ENCODE measurements around the gene FAF1.

FAF1 gene

DNA sequence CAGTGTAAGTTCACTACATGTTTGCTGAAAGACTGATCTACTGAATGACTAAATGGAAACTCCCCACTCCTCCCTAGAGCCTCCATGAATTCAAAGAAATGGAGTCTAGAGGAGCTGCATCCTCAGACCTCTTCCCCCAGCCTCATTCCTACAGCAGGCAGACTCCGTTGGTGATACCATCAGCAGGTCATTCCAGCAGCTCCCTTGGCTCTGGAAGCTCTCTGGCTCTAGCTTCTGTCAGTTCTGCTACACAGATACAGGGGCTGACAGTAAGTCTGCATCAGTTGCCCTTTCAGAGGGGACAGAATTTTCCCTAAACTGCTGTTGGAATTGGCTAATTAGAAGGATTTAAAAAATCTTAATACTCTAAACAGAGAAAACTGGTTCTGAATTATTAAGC is 505.2 kb downstream of the FAF1 start:
- no peak for DNase-seq (ENCODE audit: extremely low read depth in 1 of 2, low read depth in 1 of 2)

DNA sequence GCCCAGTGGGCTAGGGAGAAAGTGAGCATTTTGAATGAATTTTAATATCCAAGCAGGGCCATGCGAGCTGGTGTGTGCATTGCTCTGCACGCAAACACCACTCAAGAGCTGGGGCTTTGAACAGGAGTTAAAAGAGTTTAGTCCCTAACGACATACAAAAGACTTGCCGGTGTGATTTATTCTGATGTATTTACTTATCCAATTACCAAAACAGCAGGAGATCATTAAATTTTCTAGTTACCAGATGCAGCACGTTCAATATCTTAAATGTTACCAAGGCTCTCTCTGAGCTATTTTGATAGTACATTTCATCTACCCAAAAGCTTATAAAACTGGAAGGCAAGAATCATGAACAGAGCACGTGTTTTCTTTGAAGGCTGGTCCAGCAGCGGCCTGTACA is 506.8 kb downstream of the FAF1 start:
- DNase-seq (ENCODE audit: extremely low read depth in 1 of 2, low read depth in 1 of 2) = no peak

DNA sequence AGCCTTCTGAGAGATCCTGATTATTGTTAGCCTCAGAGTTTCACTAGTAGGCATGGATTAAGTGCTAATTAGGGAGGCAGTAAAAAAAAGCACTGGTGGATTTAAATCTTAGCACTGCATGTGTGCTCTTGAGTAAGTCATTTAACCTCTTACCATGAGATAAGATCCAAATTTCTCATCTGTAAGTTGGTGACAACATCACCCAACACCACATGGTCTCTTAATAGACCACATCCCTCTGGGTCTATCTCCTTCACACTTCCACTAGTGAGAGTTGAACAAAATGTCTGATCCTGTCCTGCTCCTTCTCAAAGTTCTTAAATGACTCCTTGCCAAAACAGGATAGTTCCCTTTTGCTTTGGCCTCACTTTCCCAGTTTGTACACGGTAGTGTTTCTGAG is 507.4 kb downstream of the FAF1 start:
- no peak for DNase-seq (ENCODE audit: extremely low read depth in 1 of 2, low read depth in 1 of 2)

DNA sequence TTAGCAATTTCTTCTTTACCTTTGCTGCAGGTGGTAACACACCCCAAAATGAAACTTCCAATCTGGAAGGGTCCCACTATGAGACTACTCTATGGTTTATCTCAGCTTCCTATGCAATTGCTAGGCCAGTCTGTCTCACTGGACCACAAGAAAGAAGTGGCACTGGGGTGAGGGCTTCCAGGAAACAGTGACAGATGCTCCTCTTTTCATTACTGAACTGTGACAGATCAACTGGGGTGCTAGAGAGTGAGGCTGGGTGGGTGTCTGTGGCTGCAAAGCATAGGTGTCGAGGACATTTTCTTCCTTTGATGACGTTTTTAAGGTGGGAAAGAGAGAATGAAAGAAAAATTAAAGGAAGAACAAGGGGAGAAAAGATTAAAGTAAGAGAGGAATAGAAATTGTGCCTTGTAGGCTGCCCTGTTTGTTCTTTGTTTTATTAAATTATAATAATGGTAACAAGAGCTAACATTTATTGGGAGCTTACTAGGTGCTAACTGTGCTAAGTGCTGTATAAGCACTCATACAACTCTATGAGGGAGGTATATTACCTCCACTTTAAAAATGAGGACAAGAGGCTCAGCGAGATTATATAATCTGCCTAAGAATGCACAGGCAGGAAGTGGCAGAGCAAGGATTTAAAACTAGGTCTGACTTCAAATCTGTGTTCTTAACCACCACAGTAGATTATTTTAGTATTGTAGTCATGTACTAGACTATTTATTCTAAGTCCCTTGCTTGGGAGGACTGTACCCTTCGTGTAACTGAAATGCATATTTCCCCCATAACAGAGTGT is 509.0 kb downstream of the FAF1 start:
- DNase-seq (ENCODE audit: extremely low read depth in 1 of 2, low read depth in 1 of 2) = no peak

DNA sequence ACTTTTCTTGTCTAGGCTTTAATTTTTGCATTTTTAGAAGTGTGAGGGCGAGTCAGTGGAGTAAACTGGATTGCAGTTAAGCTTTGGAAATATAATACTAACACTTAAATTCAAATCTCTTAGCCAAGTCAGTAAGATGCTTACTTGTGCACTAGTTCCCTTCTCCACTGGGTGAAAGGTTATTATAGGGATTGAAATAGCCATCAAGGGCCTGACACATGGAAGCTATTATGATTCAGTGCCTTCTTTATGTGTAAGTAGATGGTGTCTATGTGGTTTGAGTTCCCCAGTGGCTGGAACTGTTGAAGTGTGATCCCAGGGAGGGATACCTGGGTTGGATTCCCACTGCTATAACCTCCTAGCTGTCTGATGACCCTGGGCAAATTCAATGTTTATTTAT is 512.1 kb downstream of the FAF1 start:
- DNase-seq (ENCODE audit: extremely low read depth in 1 of 2, low read depth in 1 of 2) = no peak

DNA sequence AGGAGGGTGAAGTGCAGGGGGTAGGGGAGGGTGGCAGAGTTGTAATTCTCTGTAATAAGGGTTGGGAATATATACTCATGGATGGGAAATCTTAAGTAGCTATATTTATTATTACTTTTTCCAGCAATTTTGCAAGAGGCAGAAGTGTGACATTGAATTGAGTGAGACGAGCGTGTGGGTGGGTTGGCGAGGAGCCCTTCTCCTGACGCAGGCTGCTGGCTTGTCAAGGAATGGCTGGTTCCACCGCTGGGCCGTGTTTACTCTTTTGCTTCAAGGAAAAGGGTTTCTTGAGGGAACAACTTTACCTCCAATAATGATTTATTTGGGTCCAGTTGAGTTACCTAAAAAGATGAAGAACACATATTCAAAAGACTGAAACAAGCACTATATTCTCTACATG is 518.9 kb downstream of the FAF1 start:
- no peak for DNase-seq (ENCODE audit: extremely low read depth in 1 of 2, low read depth in 1 of 2)

DNA sequence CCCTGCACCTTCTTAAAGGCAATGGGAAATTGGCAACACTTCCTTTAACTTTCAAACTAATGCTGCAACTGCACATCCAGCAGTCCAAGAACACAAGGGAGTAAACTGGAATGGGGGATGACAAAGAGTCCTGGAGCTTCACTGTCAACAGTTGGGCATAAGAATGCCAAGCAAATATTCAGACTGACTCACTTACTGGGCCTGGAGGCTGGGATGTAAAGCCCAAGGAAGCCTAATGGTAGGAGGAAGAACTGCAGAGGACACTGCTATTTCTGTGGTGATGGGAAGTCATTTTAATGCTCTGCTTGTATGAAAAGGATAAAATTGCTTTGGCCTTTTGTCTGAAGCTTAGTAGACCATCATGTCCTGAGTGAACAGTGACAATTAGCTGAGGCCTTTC is 521.1 kb downstream of the FAF1 start:
- no peak for DNase-seq (ENCODE audit: extremely low read depth in 1 of 2, low read depth in 1 of 2)

DNA sequence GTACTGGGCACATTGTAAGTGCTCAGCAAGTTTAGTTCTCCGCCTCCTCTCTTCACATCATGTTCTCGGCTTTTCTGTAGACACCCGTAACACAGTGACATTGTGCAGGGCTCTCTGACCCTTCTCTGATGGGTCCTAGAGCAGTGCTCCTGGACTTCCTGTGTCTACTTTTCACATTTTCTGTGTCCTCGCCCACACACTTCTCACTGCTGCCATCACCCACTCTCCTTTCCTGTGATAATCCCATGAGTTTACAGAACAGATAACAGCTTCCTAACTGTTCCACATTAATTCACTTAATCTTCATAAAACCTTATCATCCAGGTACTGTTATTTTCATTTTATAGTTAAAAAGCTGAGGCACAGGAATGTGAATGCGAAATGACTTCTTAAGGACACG is 523.6 kb downstream of the FAF1 start:
- no peak for DNase-seq (ENCODE audit: extremely low read depth in 1 of 2, low read depth in 1 of 2)

DNA sequence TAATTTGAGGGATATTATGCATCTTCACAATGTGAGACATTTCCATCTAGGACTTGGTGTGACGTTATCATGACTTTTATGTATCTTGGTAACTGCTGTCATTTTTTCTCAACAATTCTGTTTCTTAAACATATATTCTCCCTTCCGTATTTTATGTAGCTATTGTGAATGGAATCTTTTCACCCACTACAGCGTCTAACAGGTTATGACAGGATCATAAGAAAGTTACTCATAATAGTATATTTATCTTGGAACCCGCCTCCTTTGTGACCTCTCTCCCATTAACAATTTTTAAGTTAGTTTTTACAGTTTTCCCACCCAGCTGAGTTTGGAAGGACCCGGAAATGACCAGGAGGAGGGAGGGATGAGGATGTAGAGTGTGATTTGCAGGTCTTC is 530.1 kb downstream of the FAF1 start:
- DNase-seq (ENCODE audit: extremely low read depth in 1 of 2, low read depth in 1 of 2) = no peak

DNA sequence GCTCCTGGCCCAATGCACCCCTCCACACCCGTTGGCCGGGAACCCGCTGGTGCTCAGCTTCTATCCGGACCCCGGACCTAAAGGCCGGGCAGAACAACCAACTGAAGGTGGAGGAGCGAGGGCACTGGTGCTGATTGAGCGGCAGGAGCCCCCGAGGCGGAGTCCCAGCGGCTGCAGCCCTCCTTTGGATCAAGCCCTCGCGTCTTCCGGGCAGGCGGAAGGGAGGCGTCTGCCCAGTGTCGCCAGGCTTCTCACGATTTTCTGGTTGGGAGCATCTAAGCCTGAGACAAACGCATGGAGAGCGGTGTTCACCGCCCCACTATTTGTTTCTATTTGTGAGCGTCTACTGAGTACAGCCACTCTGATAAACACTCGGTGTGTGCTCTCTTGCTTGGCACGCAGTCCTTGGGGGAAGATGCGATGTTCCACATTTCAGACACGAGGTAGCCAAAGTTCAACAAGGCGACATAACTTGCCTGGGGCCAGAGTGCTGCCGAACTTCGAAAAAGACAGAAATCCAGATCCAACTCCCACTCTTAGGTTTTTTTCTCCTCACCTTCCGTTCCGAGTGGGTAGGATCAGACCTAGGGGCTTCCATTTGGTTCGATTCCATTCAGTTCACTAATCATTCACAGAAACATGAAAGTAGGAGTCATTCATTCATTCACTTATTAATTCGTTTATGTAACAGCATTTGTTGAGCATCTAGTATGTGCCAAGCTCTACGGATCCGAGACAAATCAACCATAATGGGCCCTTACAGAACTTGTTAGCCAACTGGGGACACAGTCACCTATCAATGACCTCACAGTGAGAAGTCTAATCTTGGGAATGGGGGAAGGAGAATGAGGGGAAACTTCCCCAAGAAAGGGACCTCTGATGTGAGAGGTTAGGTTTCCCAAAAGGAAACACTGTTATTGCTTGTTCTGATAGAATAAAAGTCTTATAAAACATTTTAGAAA is 532.0 kb downstream of the FAF1 start:
- no peak for DNase-seq (ENCODE audit: extremely low read depth in 1 of 2, low read depth in 1 of 2)

DNA sequence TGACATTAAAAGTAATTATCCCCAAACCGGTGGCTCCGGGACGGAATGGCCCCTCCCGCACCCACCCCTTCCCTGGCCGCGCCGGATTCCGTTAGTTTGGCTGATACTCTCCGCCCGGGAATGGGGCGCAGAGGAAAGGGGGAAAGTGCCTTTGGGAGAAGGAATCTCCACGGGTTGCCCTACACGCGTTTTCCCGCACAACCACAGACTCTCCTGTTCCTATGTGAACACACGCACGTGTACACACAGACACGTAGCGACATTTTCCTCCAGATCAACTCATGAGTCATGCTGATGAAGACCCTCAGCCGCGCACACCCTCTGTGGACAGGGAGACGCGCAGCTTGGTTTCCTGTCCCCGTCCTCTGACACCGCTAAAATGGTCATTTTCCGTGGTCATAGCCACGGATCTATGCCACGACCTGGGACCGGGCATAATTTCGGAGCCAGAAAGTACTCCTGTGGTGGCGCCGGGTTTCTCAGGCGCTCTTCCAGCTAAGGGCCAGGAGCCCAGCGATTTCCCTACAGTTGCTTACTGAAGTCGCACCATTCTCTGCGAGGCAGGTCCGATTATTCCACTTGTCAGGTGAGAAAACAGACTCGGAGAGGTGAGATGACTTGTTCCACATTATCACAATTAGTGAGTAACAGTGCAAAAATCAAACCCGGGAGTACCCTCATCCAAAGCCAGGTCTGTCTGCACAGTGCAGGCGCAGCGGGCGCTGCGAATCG is 532.8 kb downstream of the FAF1 start:
- DNase-seq (ENCODE audit: extremely low read depth in 1 of 2, low read depth in 1 of 2) = no peak

DNA sequence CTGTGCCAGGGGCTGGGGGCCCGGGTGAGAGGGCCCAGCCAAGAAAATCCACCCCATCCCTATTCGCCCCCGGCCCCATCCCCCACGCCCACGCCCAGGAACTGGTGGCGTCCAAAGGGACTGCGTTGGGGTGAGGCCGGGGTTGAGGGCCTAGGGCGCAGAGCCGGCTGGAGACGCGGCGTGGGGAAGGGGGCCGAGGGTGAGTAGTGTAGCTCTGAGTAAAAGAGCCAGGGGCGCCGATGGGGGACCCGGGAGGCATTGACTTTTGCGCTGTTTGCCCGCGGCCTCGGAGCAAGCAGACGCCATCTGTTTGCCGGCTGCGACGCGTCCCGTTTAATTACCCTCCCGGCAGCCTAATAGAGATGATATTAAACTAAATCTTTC is 533.4 kb downstream of the FAF1 start:
- DNase-seq (ENCODE audit: extremely low read depth in 1 of 2, low read depth in 1 of 2) = no peak

DNA sequence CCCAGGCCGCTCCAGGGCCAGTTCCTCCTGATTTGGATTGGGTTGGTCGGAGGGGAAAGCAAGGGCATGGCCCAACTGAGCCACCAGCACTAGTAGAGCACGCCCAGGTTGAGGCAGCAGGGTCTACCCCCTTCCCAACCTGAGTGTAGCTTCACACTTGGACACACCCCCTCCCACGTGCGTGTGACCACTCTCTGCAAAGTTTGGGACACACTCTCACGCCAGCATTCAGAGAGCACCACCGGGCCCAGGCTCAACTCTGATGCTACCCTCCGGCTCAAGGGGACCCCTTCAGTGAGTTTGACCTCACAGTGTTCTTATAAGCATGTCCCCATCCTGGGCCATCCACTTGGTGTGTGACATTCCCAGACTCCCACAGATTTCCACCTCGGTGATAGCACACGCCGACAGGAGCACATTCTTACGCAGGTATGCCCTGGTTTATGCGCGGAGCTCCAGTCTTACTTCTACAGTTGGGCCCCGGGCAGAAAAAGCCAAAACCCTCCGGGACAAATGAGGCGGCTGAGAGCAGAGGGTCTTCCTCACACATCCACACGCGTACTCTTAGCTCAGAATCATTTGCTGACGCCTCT is 533.9 kb downstream of the FAF1 start:
- DNase-seq (ENCODE audit: extremely low read depth in 1 of 2, low read depth in 1 of 2) = no peak

DNA sequence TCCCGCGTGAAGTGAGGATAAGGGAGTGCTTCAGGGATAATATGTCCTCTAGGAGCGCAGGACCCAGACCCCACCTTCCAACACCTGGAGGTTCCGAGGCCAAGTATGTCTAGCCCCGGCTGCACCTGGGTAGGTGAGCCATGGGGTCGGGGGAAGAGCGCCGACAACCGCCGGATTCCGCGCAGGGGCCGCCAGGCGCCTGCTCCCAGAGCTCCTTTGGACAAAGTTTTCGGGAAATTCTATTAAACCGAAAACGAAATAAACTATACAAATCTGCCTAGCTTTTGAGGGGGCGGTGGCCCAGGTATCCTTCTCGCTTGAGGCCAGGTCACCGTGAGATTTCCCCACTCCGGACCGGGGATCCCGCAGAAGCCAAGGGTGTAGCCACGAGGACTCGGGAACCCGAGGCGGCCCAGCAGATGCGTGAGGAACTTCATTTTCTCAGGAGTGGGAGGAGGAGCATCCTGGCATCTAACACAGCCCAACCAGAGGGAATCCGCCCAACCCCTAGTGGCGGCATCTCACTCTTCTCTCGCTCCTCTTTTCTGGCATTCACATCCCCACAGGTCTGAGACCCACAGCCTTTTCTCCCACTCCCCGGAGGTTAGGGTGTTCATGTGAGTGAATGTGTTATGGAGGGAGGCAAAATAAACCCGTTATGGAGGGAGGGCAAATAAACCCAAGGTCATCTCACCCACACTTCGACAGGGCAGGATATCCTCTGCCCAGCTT is 534.5 kb downstream of the FAF1 start:
- no peak for DNase-seq (ENCODE audit: extremely low read depth in 1 of 2, low read depth in 1 of 2)

DNA sequence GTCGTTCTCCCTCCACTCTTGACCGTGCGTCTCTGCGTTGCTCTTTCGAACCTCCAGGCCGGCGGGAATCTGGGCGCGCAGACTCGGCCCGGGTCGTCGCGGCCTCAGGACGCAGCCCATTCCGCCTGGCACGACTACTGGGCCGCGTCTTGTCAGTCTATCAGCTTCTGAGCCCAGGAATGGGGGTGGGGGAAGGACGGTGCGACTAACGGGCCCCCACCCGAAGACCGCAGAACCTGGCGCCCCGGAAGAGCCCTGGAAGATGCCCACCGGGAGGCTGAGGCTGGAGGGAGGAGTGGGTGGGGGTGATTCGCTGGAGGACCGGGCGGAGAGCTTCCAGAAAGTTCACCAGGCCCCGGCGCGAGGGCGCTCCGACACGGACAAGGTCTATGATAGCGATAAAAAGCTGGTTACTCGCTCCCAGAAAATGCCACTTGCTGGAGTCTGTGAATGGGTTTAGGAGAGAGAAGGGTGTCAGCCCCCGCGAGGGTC is 535.1 kb downstream of the FAF1 start:
- no peak for DNase-seq (ENCODE audit: extremely low read depth in 1 of 2, low read depth in 1 of 2)

DNA sequence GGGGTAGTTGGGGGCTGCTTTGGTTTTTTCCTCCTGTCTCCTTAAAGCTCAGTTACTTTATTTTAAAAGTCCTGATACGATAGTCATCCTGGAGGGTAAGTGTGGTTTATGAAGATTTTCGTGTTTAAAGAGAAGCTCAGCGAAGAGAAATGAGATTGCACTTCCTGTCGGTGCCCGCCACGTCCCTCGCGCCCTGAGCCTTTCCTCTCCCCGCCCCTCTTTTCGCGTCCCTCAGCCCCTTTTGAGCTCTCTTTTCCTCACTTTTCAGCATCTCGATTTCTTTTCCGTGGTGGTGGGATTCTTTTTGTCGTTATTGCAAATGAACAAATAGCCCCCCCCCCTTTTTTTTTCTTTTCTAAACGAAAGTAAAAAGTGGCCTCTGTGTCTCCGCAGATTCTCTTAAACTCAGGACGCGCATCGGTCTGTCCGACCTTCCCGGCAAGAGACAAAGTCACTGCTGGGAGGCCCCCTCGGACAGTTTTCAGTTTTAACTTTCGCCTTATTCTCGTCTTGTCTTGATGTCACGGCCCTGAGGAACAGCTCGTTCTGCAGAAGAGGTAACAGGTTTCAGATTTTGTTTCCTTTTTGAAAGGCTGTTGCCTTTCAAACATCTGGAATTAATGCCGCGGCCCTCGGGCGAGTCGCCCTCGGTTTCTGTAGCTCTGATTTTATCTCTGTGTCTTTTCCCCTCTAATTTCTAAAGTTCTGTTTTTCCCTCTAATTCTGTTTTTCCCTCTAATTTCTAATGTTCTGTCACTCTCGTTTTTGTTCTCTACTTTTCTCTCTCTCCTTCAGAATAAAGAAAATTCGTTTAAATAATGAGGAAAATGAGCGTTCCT is 535.8 kb downstream of the FAF1 start:
- DNase-seq (ENCODE audit: extremely low read depth in 1 of 2, low read depth in 1 of 2) = no peak

DNA sequence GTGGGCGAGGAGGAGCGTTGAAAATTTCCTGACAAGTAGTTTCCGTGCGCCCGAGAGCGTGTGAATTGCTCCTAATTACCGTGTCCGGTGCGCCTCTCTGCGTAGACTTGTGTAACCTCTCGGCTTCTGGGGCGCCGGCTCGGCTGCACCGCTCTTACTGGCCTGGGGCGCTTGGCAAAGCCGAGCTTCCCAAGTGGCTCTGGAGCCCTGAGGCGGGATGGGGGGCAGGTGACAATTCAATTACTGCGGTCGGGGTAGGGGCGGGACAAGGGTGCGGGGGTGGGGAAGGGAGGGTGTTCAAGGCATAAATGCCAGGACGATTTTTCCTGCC is 536.4 kb downstream of the FAF1 start:
- DNase-seq (ENCODE audit: extremely low read depth in 1 of 2, low read depth in 1 of 2) = no peak

DNA sequence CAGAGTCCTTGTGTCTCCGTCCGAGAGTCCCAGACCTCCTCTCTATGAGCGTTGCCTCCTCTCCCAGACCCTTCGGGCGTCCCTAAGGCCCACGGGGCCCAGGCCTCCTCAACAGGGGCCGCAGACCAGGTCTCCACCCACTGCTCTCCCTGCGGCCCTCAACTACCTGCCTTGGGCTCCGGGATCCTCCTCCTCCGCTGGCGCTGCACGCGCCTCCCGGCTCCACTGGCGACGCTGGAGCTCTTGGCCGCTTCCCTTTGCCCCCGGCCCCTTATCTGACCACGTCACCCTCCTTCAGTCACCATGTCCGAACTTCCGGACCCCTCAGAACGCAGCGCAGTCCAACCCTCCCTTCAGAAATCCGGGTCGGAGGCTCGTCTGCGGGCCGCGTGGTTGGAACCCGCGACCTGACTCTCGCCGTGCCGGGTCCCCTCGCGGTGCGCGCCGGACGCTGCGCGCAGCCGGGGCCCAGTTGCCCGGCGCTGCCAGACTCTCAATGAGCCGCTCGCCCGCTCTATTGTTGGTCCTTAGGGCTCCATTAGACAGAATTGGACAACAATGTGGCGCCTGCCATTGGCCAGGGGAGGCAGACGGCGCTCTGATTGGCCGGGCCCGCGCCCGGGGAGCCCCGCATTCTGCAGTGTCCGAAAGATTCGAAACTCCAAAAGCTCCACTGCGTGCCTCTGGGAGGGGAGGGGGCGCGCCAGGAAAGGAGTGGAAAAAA is 537.0 kb downstream of the FAF1 start, which contains the start of gene DMRTA2:
Gene DMRTA2, minus strand, starts transcription at position 498 of the 724 bp plus-strand sequence. CDS start 1,907 bp downstream, outside the sequence.
- DNase-seq (ENCODE audit: extremely low read depth in 1 of 2, low read depth in 1 of 2) = no peak

DNA sequence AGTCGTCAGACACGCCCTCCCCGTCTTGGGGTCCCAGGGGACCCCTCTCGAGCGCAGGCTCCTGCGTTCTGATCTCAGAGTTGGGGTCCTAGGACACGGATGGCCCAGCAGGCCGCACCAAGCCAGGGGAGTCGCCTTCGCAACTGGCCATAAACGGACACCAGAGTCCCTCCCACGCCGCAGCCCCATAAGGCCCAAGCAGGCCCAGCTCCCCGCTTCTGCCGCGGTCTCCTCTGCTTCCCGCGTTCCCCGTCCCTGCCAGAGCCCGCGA is 537.5 kb downstream of the FAF1 start:
- DNase-seq (ENCODE audit: extremely low read depth in 1 of 2, low read depth in 1 of 2) = no peak
